ENCODE measurements around the gene SPPL2B.

Gene SPPL2B

GRCh38 chr19:2320939-2321338 lies 7.5 kb upstream of the SPPL2B start:
- TF ChIP-seq TAF1 (IDR thresholded peaks at IDR 0.05; ENCODE audit: low read depth, low read length) (no peak), POU2F2 (IDR thresholded peaks at IDR 0.05; ENCODE audit: low read depth, low read length) (no peak), POLR2AphosphoS5 (IDR thresholded peaks at IDR 0.05; ENCODE audit: low read depth, low read length) (peak; percentile 68; the same call in 1 of the 2 replicates), POLR2A (IDR thresholded peaks at IDR 0.05; ENCODE audit: low read depth, low read length) (no peak)
- FAIRE-seq (no peak), DNase-seq (ENCODE audit: insufficient read length, low spot score) (no peak)

- TF ChIP-seq POLR2A (IDR thresholded peaks at IDR 0.05; ENCODE audit: low read depth, low read length) (no peak), TAF1 (IDR thresholded peaks at IDR 0.05; ENCODE audit: low read depth, low read length) (no peak), POU2F2 (IDR thresholded peaks at IDR 0.05; ENCODE audit: low read depth, low read length) (no peak)
- FAIRE-seq (no peak), DNase-seq (ENCODE audit: insufficient read length, low spot score) (no peak)
Observed at GRCh38 chr19:2321565-2322283, 6.8 kb upstream of the SPPL2B start.

- FAIRE-seq, result no peak
- TF ChIP-seq TAF1 (IDR thresholded peaks at IDR 0.05; ENCODE audit: low read depth, low read length) (no peak), POLR2AphosphoS5 (IDR thresholded peaks at IDR 0.05; ENCODE audit: low read depth, low read length) (no peak), POU2F2 (IDR thresholded peaks at IDR 0.05; ENCODE audit: low read depth, low read length) (no peak), SPI1 (IDR thresholded peaks at IDR 0.05; ENCODE audit: low read depth, low read length) (no peak), PAX5 (IDR thresholded peaks at IDR 0.05; ENCODE audit: insufficient read depth, low read length, severe bottlenecking) (no peak), POLR2A (IDR thresholded peaks at IDR 0.05; ENCODE audit: low read depth, low read length) (no peak)
- DNase-seq (ENCODE audit: insufficient read length, low spot score), result no peak
Observed at GRCh38 chr19:2323707-2324106, 4.8 kb upstream of the SPPL2B start.

- FAIRE-seq, result peak; percentile 88
- no peak for DNase-seq (ENCODE audit: insufficient read length, low spot score)
- TF ChIP-seq POLR2AphosphoS5 (IDR thresholded peaks at IDR 0.05; ENCODE audit: low read depth, low read length) (no peak), POU2F2 (IDR thresholded peaks at IDR 0.05; ENCODE audit: low read depth, low read length) (no peak), PAX5 (IDR thresholded peaks at IDR 0.05; ENCODE audit: insufficient read depth, low read length, severe bottlenecking) (peak; percentile 10), TAF1 (IDR thresholded peaks at IDR 0.05; ENCODE audit: low read depth, low read length) (no peak), SPI1 (IDR thresholded peaks at IDR 0.05; ENCODE audit: low read depth, low read length) (no peak)
Observed at GRCh38 chr19:2324220-2324948, 4.1 kb upstream of the SPPL2B start.

GRCh38 chr19:2325281-2326046 lies 3.0 kb upstream of the SPPL2B start:
- DNase-seq (ENCODE audit: insufficient read length, low spot score), result no peak
- no peak for TF ChIP-seq TAF1 (IDR thresholded peaks at IDR 0.05; ENCODE audit: low read depth, low read length)
- no peak for TF ChIP-seq POU2F2 (IDR thresholded peaks at IDR 0.05; ENCODE audit: low read depth, low read length)
- no peak for TF ChIP-seq PAX5 (IDR thresholded peaks at IDR 0.05; ENCODE audit: insufficient read depth, low read length, severe bottlenecking)
- TF ChIP-seq SPI1 (IDR thresholded peaks at IDR 0.05; ENCODE audit: low read depth, low read length), result no peak
- TF ChIP-seq POLR2AphosphoS5 (IDR thresholded peaks at IDR 0.05; ENCODE audit: low read depth, low read length), result no peak
- no peak for TF ChIP-seq POLR2A (IDR thresholded peaks at IDR 0.05; ENCODE audit: low read depth, low read length)
- peak; percentile 81 for FAIRE-seq

- FAIRE-seq, result no peak
- no peak for TF ChIP-seq PAX5 (IDR thresholded peaks at IDR 0.05; ENCODE audit: insufficient read depth, low read length, severe bottlenecking)
- no peak for DNase-seq (ENCODE audit: insufficient read length, low spot score)
Observed at GRCh38 chr19:2326699-2327360, 1.7 kb upstream of the SPPL2B start.

- FAIRE-seq (peak; percentile 93), DNase-seq (ENCODE audit: insufficient read length, low spot score) (peak; percentile 71)
- peak; percentile 37; the same call in 1 of the 2 replicates for TF ChIP-seq POLR2AphosphoS5 (IDR thresholded peaks at IDR 0.05; ENCODE audit: low read depth, low read length)
- 0 out of 2 replicates have a peak, but pooled peaks have one; percentile 40 for TF ChIP-seq TAF1 (IDR thresholded peaks at IDR 0.05; ENCODE audit: low read depth, low read length)
- no peak for TF ChIP-seq POLR2A (IDR thresholded peaks at IDR 0.05; ENCODE audit: low read depth, low read length)
- TF ChIP-seq SPI1 (IDR thresholded peaks at IDR 0.05; ENCODE audit: low read depth, low read length), result peak; percentile 67
- TF ChIP-seq POU2F2 (IDR thresholded peaks at IDR 0.05; ENCODE audit: low read depth, low read length), result no peak
Observed at GRCh38 chr19:2327773-2328400, 597 bp upstream of the SPPL2B start.

- TF ChIP-seq SPI1 (IDR thresholded peaks at IDR 0.05; ENCODE audit: low read depth, low read length) (no peak), TAF1 (IDR thresholded peaks at IDR 0.05; ENCODE audit: low read depth, low read length) (no peak), PAX5 (IDR thresholded peaks at IDR 0.05; ENCODE audit: insufficient read depth, low read length, severe bottlenecking) (no peak), POLR2A (IDR thresholded peaks at IDR 0.05; ENCODE audit: low read depth, low read length) (no peak)
- peak; percentile 13 for FAIRE-seq
Observed at GRCh38 chr19:2329149-2329478, 630 bp downstream of the SPPL2B start.

GRCh38 chr19:2329501-2329916 lies 1.0 kb downstream of the SPPL2B start:
- DNase-seq (ENCODE audit: insufficient read length, low spot score) (no peak), FAIRE-seq (no peak)
- TF ChIP-seq POLR2AphosphoS5 (IDR thresholded peaks at IDR 0.05; ENCODE audit: low read depth, low read length) (no peak), POU2F2 (IDR thresholded peaks at IDR 0.05; ENCODE audit: low read depth, low read length) (no peak), SPI1 (IDR thresholded peaks at IDR 0.05; ENCODE audit: low read depth, low read length) (no peak), PAX5 (IDR thresholded peaks at IDR 0.05; ENCODE audit: insufficient read depth, low read length, severe bottlenecking) (no peak), POLR2A (IDR thresholded peaks at IDR 0.05; ENCODE audit: low read depth, low read length) (no peak)

More at GRCh38 chr19:2329149-2329478, 630 bp downstream of the SPPL2B start:
- DNase-seq (ENCODE audit: insufficient read length, low spot score), result no peak

Data from GM12891 (cell line).